D721Med (cell line): Measurements from ENCODE around the gene S1PR3.

Source experiments
- DNase-seq: peaks from one replicate; pipeline ENCODE4 v3.0.0; 2011; ENCODE audit warnings: low spot score; ENCODE audit not compliant: insufficient read length
- FAIRE-seq: peaks from 2 replicates; lab custom pipeline; 2011; peaks lifted over from hg19 to GRCh38; lab: Jason Lieb, UNC
- CTCF ChIP-seq: IDR thresholded peaks from 2 replicates; pipeline ENCODE4 v1.5.1; 2012; ENCODE audit warnings: mild to moderate bottlenecking, control low read depth; ENCODE audit not compliant: insufficient read depth; ENCODE audit errors: missing control alignments

Gene S1PR3

GRCh38 chr9:88949961-88950340 lies 41.3 kb upstream of the S1PR3 start:
- no peak for DNase-seq
- no peak for TF ChIP-seq CTCF
- FAIRE-seq: no peak

GRCh38 chr9:88950341-88951154 lies 40.7 kb upstream of the S1PR3 start:
- DNase-seq (no peak), FAIRE-seq (no peak)
- TF ChIP-seq CTCF: no peak

- DNase-seq (no peak), FAIRE-seq (no peak)
- no peak for TF ChIP-seq CTCF
Observed at GRCh38 chr9:88951155-88951542, 40.1 kb upstream of the S1PR3 start.

GRCh38 chr9:88952086-88952615 lies 39.1 kb upstream of the S1PR3 start:
- DNase-seq (no peak), FAIRE-seq (no peak)
- no peak for TF ChIP-seq CTCF

GRCh38 chr9:88952976-88953375 lies 38.3 kb upstream of the S1PR3 start:
- DNase-seq: no peak
- TF ChIP-seq CTCF: no peak
- no peak for FAIRE-seq

- DNase-seq (no peak), FAIRE-seq (no peak)
- TF ChIP-seq CTCF: no peak
Observed at GRCh38 chr9:88953381-88954029, 37.8 kb upstream of the S1PR3 start.

GRCh38 chr9:88954066-88954465 lies 37.2 kb upstream of the S1PR3 start:
- FAIRE-seq: no peak
- DNase-seq: no peak
- TF ChIP-seq CTCF: no peak
